Stomach (tissue), 9 donors: ENCODE data around the gene CLPX. TPM values are rescaled to one million over a fixed set of nuclear protein-coding genes. Genes with fewer than 3 reads are reported as not detected.

Experiments used
- DNase-seq, 2 donors: peaks; one replicate each; pipeline versions ENCODE4 v3.0.0 to v3.0.0-alpha.2; 2013 to 2019
- H3K27ac ChIP-seq, 5 donors: fragments of 200-600 bp in 4 of 5; sonication (generic) in 4 of 5; one replicate each; pipeline ENCODE4 v1.5.1; 2013 to 2019; ENCODE audit warnings: mild to moderate bottlenecking in 1 of 5, moderate library complexity in 1 of 5
- H3K27me3 ChIP-seq, 3 donors: fragments of 200-600 bp; sonication (generic); one replicate each; pipeline ENCODE4 v1.5.1; 2017 to 2019; ENCODE audit warnings: mixed run types in 1 of 3
- H3K36me3 ChIP-seq, 4 donors: fragments of 200-600 bp; sonication (generic); 1 replicate in 3 of 4; 2 replicates in 1 of 4; pipeline ENCODE4 v1.5.1; 2016 to 2019
- H3K4me1 ChIP-seq, 4 donors: fragments of 200-600 bp; sonication (generic); one replicate each; pipeline ENCODE4 v1.5.1; 2016 to 2019
- H3K4me3 ChIP-seq, 4 donors: fragments of 200-600 bp; sonication (generic) in 3 of 4; one replicate each; pipeline ENCODE4 v1.5.1; 2016 to 2019; ENCODE audit warnings: mild to moderate bottlenecking in 1 of 4
- H3K9me3 ChIP-seq, 4 donors: fragments of 200-600 bp; sonication (generic); one replicate each; pipeline ENCODE4 v1.5.1; 2016 to 2019
- CTCF ChIP-seq, 7 experiments: fragments of 450-650 bp in 4 of 7; fragments of 200-600 bp in 3 of 7; sonication (generic) in 3 of 7; IDR thresholded peaks; one replicate each; pipeline ENCODE4 v1.5.1; 2016 to 2019; ENCODE audit warnings: antibody characterized with exemption in 7 of 7, control low read depth in 2 of 7, mild to moderate bottlenecking in 1 of 7
- EP300 ChIP-seq: sonication (generic); formaldehyde crosslinking; IDR thresholded peaks from one replicate; pipeline ENCODE4 v1.6.1; 2017; ENCODE audit warnings: antibody characterized with exemption
- POLR2A ChIP-seq, 4 donors: fragments of 450-650 bp; IDR thresholded peaks; one replicate each; pipeline ENCODE4 v1.6.1; 2016; ENCODE audit warnings: antibody characterized with exemption in 4 of 4, control low read depth in 2 of 4, mild to moderate bottlenecking in 1 of 4, moderate library complexity in 1 of 4
- POLR2AphosphoS5 ChIP-seq, 3 donors: sonication (generic); formaldehyde crosslinking; IDR thresholded peaks; one replicate each; pipeline ENCODE4 v1.6.1; 2016; ENCODE audit warnings: antibody characterized with exemption in 3 of 3
- WGBS, 5 donors: extraction: QIAGEN DNeasy Blood & Tissue Kit in 3 of 5; methylation state at CpG; one replicate each; pipeline versions ENCODE4 v1.1.5 to v1.1.7; 2013 to 2018; 5-methylcytosine and 5-hydroxymethylcytosine counted together
- intact Hi-C: fragments of 100-400 bp; cut with DNase I; formaldehyde crosslinking; loops from one replicate; pipeline ENCODE4 v1.15.1; 2023; ENCODE audit warnings: low total_unique reads
- polyA plus RNA-seq, 3 donors: library from polyadenylated mRNA; stranded (reverse); fragments of 200-250 nt; gene quantifications; one replicate each; pipeline ENCODE4 v1.2.3, GENCODE V29; 2013
- total RNA-seq, 5 donors: library from RNA; depleted of rRNA; stranded (reverse); fragments of >200 nt; gene quantifications; one replicate each; pipeline versions ENCODE4 v1.1.0 to v1.2.3, GENCODE V29; 2014 to 2016
- donor health status: healthy with polysubstance abuse.
- donor health status: Bipolar disorder and iron deficiency.
- donor health status: healthy.

Gene CLPX
- total and polyA plus RNA-seq, 8 donors, result 11.1 to 121 (median 39.2) TPM

- Histone ChIP-seq H3K4me3 (no peak overlapping the region), H3K27me3 (no peaks in the 10 kb centered on the region), H3K9me3 (no peaks in the 10 kb centered on the region), H3K4me1 (peaks cover 0 to 35% (median 14%) of the 10 kb centered on the region in 4 donors), H3K36me3 (peaks cover 46 to 98% (median 96%) of the 10 kb centered on the region in 4 donors), H3K27ac (no peak overlapping the region)
- DNase-seq, result no peak
- intact Hi-C loops, result no loop called here
- whole genome bisulfite sequencing, 5 donors, result 86 to 95% (median 89%) methylated on average over 5 of the region's 5 CpGs
- no peak for TF ChIP-seq POLR2AphosphoS5 (IDR thresholded peaks at IDR 0.05)
- TF ChIP-seq EP300, result no peak
- TF ChIP-seq CTCF (IDR thresholded peaks at IDR 0.05), result no peak
- TF ChIP-seq POLR2A (IDR thresholded peaks at IDR 0.05), result no peak
Measured at GRCh38 chr15:65175511-65175910, 9.6 kb downstream of the CLPX start.

- H3K27me3 ChIP-seq, result no peaks in the 10 kb centered on the region
- no peak overlapping the region for H3K27ac ChIP-seq
- 88 to 94% (median 91%) methylated on average over 5 of the region's 5 CpGs for WGBS, 5 donors
- no peaks in the 10 kb centered on the region for H3K9me3 ChIP-seq
- intact Hi-C loops, result no loop called here
- no peak for DNase-seq
- H3K4me1 ChIP-seq, result peaks cover 0 to 26% (median 10%) of the 10 kb centered on the region in 4 donors
- TF ChIP-seq POLR2A (IDR thresholded peaks at IDR 0.05) (no peak), POLR2AphosphoS5 (IDR thresholded peaks at IDR 0.05) (no peak), CTCF (IDR thresholded peaks at IDR 0.05) (no peak), EP300 (no peak)
- no peak overlapping the region for H3K4me3 ChIP-seq
- peaks cover 54 to 99% (median 97%) of the 10 kb centered on the region in 4 donors for H3K36me3 ChIP-seq
Measured at GRCh38 chr15:65174509-65174908, 10.6 kb downstream of the CLPX start.

GRCh38 chr15:65172531-65172930, 12.6 kb downstream of the CLPX start:
- H3K27me3 ChIP-seq, result no peaks in the 10 kb centered on the region
- DNase-seq, result no peak
- H3K4me3 ChIP-seq, result no peak overlapping the region
- intact Hi-C loops, result no loop called here
- no peak for TF ChIP-seq POLR2A (IDR thresholded peaks at IDR 0.05)
- no peak for TF ChIP-seq POLR2AphosphoS5 (IDR thresholded peaks at IDR 0.05)
- TF ChIP-seq CTCF (IDR thresholded peaks at IDR 0.05), result no peak
- no peak for TF ChIP-seq EP300
- peaks cover 0 to 10% (median 3%) of the 10 kb centered on the region in 4 donors for H3K4me1 ChIP-seq
- H3K9me3 ChIP-seq, result no peaks in the 10 kb centered on the region
- H3K27ac ChIP-seq, result no peak overlapping the region
- peaks cover 47 to 93% (median 90%) of the 10 kb centered on the region in 4 donors for H3K36me3 ChIP-seq
- 87 to 98% (median 96%) methylated on average over 5 of the region's 5 CpGs for WGBS, 5 donors

- Histone ChIP-seq H3K4me1 (peaks cover 0 to 16% (median 2%) of the 10 kb centered on the region in 4 donors), H3K36me3 (peaks cover 41 to 91% (median 87%) of the 10 kb centered on the region in 4 donors), H3K4me3 (no peak overlapping the region), H3K27ac (no peak overlapping the region), H3K9me3 (no peaks in the 10 kb centered on the region), H3K27me3 (no peaks in the 10 kb centered on the region)
- WGBS, 5 donors, result 86 to 95% (median 91%) methylated on average over 5 of the region's 5 CpGs
- DNase-seq, result no peak
- no peak for TF ChIP-seq EP300
- no peak for TF ChIP-seq POLR2A (IDR thresholded peaks at IDR 0.05)
- TF ChIP-seq POLR2AphosphoS5 (IDR thresholded peaks at IDR 0.05), result no peak
- no peak for TF ChIP-seq CTCF (IDR thresholded peaks at IDR 0.05)
- intact Hi-C loops, result no loop called here
Measured at GRCh38 chr15:65171428-65171827, 13.7 kb downstream of the CLPX start.
